BLaER1 treated with 17β-estradiol and CSF1 and Interleukin-3, amounts not matched to agents 10 nM and 100 nM (cell line): Measurements from ENCODE around the gene DIP2C.

Experiments
- H3K27ac ChIP-seq, 11 experiments: shearing (Covaris generic); formaldehyde crosslinking; 2 replicates each; pipeline ENCODE4 v1.8.1; 2022
- H3K27me3 ChIP-seq, 11 experiments: shearing (Covaris generic); formaldehyde crosslinking; 2 replicates each; pipeline ENCODE4 v1.8.1; 2022
- H3K36me3 ChIP-seq, 11 experiments: shearing (Covaris generic); formaldehyde crosslinking; 2 replicates each; pipeline ENCODE4 v1.8.1; 2022
- H3K4me1 ChIP-seq, 10 experiments: shearing (Covaris generic); formaldehyde crosslinking; 2 replicates each; pipeline ENCODE4 v1.8.1; 2022
- H3K4me2 ChIP-seq, 11 experiments: shearing (Covaris generic); formaldehyde crosslinking; 2 replicates each; pipeline ENCODE4 v1.8.1; 2022
- H3K4me3 ChIP-seq, 10 experiments: shearing (Covaris generic); formaldehyde crosslinking; 2 replicates each; pipeline ENCODE4 v1.8.1; 2022
- H3K9ac ChIP-seq, 11 experiments: shearing (Covaris generic); formaldehyde crosslinking; 2 replicates each; pipeline ENCODE4 v1.8.1; 2022
- H3K9me3 ChIP-seq, 11 experiments: shearing (Covaris generic); formaldehyde crosslinking; replicated peaks in 1 of 11; 2 replicates each; pipeline ENCODE4 v1.8.1; 2022
- H4K20me1 ChIP-seq, 11 experiments: shearing (Covaris generic); formaldehyde crosslinking; 2 replicates each; pipeline ENCODE4 v1.8.1; 2022
- Cebpa-rat ChIP-seq, 11 experiments: shearing (Covaris generic); IDR thresholded peaks; 2 replicates each; pipeline ENCODE4 v1.8.1; 2022

Gene DIP2C

DNA sequence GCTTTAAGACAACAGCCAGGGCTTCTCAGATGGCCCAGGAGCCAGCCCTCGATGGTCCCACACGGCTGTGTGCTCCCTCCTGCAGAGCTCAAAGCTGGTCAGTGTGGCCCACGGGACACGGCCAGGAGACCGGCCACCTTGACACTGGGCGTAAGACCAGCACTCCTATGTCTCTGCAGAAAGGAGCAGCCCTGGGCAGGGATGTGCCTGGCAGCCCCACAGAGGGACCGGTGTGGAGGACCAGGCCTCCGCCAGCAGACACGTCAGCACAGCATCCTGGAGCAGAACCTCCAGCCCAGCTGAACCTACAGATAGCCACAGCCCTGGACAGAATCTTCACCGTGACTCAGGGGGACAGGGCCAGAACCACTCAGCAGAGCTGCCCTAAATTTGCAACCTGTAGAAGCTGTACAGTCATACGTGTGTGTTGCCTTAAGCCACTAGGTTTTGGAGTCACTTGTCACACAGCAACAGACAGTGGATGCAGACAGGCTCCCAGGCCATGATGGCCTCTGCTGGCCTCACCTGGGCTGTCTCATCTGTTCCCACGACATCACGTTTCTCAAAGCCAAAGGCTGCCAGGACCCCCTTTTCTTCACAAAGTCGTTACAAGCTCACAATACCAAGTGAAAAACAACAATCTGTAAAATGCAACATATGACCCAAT is 132.4 kb downstream of the DIP2C start:
- Histone ChIP-seq H3K9ac (0 out of 22 replicates have a peak overlapping the region, but pooled peaks of 1 of the 11 experiments have one; percentile 3), H3K4me1 (peaks cover 8 to 70% (median 62%) of the 10 kb centered on the region in 10 experiments; a peak in 17 of 20 replicates), H3K4me2 (peak overlapping the region in 9 of 11 experiments; percentile 18 to 75 (median 65); a peak in 16 of 22 replicates)

DNA sequence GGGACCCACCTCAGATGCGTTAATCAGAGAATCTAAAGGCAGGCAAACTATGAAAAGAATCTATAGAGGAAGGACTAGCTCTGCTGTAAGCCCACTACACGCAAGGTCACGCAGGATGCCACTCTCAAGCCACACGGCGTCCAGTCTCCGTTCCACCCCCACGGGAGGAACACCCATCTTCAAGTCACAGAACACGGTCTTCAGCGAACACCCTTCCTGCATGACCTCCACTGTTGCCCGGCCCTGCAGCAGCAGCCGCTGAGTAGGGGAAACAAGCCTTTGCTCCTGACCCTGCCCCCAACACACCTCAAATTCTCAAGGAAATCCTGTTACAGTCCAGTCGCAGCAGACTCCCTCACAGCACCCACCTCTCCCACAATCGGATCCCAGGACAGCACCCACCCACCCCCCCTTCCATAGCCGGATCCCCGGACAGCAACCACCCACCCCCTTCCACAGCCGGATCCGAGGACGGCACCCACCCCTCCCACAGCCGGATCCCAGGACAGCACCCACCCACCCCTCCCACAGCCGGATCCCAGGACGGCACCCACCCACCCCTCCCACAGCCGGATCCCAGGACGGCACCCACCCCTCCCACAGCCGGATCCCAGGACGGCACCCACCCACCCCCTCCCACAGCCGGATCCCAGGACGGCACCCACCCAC is 133.7 kb downstream of the DIP2C start:
- H3K4me2 ChIP-seq, result peak overlapping the region in 6 of 11 experiments; percentile 7 to 50 (median 32); a peak in 8 of 22 replicates
- H3K27ac ChIP-seq, result no peak overlapping the region
- no peak overlapping the region for H3K4me3 ChIP-seq
- H3K9me3 ChIP-seq, result no peaks in the 10 kb centered on the region
- 0 out of 22 replicates have a peak, but pooled peaks cover 0 to 1% (median 0%) of the 10 kb centered on the region in 11 experiments for H3K27me3 ChIP-seq
- no peak for TF ChIP-seq Cebpa-rat (IDR thresholded peaks at IDR 0.05)
- H3K4me1 ChIP-seq, result peaks cover 0 to 63% (median 49%) of the 10 kb centered on the region in 10 experiments; a peak in 15 of 20 replicates
- H4K20me1 ChIP-seq, result peaks cover 0 to 87% (median 32%) of the 10 kb centered on the region in 11 experiments; a peak in 18 of 22 replicates
- no peak overlapping the region for H3K9ac ChIP-seq
- no peaks in the 10 kb centered on the region for H3K36me3 ChIP-seq

More for the DNA sequence above, 132.4 kb downstream of the DIP2C start:
- Histone ChIP-seq H3K27ac (peak overlapping the region in 1 of 11 experiments; percentile 35; a peak in 1 of 22 replicates), H3K36me3 (no peaks in the 10 kb centered on the region), H3K9me3 (no peaks in the 10 kb centered on the region), H3K4me3 (no peak overlapping the region), H4K20me1 (peaks cover 0 to 87% (median 43%) of the 10 kb centered on the region in 11 experiments; a peak in 16 of 22 replicates), H3K27me3 (peaks cover 0 to 14% (median 0%) of the 10 kb centered on the region in 11 experiments; a peak in 2 of 22 replicates)
- no peak for TF ChIP-seq Cebpa-rat (IDR thresholded peaks at IDR 0.05)

DNA sequence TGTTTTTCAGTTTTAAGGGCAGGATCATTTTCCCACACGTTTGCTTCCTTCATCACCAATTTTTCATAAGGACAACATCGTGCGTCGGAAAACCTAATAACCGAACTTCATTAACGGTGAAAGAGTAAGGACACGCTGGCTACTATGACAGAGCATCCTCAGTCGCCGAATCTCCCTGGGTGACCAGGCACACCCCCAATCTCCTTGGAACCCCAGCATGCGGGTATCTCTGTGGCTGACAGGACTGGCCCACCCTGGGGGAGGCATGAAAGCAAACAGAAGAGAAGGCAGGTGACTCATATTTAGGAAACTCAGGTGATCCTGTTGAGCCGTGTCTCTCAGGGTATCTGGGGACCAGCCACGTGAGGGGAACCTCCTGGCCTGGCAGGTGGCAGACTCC is 134.2 kb downstream of the DIP2C start:
- H3K9ac ChIP-seq, result no peak overlapping the region
- H3K4me3 ChIP-seq, result no peak overlapping the region
- H3K27me3 ChIP-seq, result no peaks in the 10 kb centered on the region
- no peak overlapping the region for H3K27ac ChIP-seq
- no peaks in the 10 kb centered on the region for H3K9me3 ChIP-seq
- H3K4me1 ChIP-seq, result peaks cover 0 to 61% (median 44%) of the 10 kb centered on the region in 10 experiments; a peak in 15 of 20 replicates
- peaks cover 0 to 87% (median 30%) of the 10 kb centered on the region in 11 experiments; a peak in 18 of 22 replicates for H4K20me1 ChIP-seq
- H3K4me2 ChIP-seq, result peak overlapping the region in 6 of 11 experiments; percentile 7 to 50 (median 32); a peak in 8 of 22 replicates
- no peaks in the 10 kb centered on the region for H3K36me3 ChIP-seq
- TF ChIP-seq Cebpa-rat (IDR thresholded peaks at IDR 0.05), result no peak

DNA sequence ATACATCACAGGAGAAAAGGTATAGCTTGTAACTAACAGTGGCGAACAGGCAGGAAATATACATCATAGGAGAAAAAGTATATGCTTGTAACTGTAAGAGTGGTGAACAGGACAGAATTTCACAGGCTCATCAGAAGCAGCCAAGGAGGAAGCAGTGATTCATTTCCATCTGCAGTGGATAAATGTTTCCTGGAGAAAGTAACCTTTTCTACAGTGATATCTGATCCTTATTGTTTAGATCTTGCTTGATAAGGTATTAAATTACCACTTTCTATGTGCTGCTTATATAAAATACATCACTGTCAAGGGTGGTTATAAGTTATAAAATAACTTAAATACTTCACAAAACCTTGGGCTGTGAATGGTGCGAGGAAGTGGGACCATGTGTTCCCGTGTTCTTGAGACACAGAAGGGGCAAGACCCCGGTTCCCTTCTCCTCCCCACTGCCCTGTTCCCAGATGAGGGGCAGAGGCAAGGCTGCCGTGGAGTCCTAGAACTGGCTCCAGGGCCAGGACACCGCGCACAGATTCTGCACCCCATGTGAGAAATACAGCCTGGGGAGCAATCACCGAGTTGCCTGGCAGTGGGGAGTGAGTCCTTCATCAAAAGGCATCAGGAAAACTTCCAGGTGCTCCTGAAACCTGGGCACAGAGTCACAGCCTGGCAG is 135.2 kb downstream of the DIP2C start:
- H3K27ac ChIP-seq, result no peak overlapping the region
- H3K27me3 ChIP-seq, result no peaks in the 10 kb centered on the region
- peaks cover 0 to 87% (median 36%) of the 10 kb centered on the region in 11 experiments; a peak in 18 of 22 replicates for H4K20me1 ChIP-seq
- no peaks in the 10 kb centered on the region for H3K9me3 ChIP-seq
- no peak overlapping the region for H3K9ac ChIP-seq
- H3K4me1 ChIP-seq, result peaks cover 0 to 54% (median 34%) of the 10 kb centered on the region in 10 experiments; a peak in 15 of 20 replicates
- no peak overlapping the region for H3K4me3 ChIP-seq
- no peak for TF ChIP-seq Cebpa-rat (IDR thresholded peaks at IDR 0.05)
- no peaks in the 10 kb centered on the region for H3K36me3 ChIP-seq
- peak overlapping the region in 7 of 11 experiments; percentile 2 to 32 (median 28); a peak in 7 of 22 replicates for H3K4me2 ChIP-seq

DNA sequence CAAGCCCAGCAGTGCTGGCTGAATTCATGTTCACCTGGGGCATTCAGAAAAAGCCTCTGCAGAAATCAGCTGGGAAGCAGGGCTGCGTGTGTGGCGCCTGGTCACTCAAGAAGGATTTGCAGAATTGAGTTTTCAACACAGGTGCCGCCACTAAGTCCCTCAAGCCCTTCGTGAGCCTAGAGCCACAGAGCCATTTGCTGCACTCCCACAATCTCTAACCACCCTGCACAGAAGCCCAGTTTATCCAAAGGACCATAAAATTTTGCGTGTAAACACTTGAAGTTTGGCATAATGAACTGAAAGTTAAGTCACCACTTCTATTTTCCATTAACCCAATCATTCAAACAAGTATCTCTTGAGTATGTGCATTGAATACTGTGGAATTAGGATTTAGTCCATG is 136.2 kb downstream of the DIP2C start:
- Histone ChIP-seq H3K4me2 (no peak overlapping the region), H3K36me3 (no peaks in the 10 kb centered on the region), H3K4me3 (no peak overlapping the region), H3K27ac (no peak overlapping the region), H3K4me1 (peaks cover 0 to 48% (median 28%) of the 10 kb centered on the region in 10 experiments; a peak in 15 of 20 replicates), H3K9ac (no peak overlapping the region), H3K9me3 (no peaks in the 10 kb centered on the region), H3K27me3 (no peaks in the 10 kb centered on the region), H4K20me1 (peaks cover 0 to 89% (median 39%) of the 10 kb centered on the region in 11 experiments; a peak in 17 of 22 replicates)
- TF ChIP-seq Cebpa-rat (IDR thresholded peaks at IDR 0.05), result no peak

DNA sequence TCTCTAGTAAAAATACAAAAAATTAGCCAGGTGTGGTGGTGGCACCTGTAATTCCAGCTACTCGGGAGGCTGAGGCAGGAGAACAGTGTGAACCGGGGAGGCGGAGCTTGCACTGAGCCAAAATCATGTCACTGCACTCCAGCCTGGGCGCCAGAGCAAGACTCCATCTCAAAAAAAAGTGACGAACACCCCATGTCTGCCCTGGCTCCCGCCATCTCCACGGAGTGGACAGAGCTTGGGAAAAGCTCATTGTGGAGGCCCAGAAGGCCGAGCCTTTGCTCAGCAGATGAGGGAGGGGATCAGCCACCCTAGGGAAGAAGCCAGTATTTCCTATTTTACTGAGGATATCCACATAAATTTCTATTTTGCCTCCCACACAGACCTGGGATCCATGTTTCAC is 136.8 kb downstream of the DIP2C start:
- no peak overlapping the region for H3K9ac ChIP-seq
- H3K9me3 ChIP-seq, result no peaks in the 10 kb centered on the region
- peaks cover 0 to 2% (median 0%) of the 10 kb centered on the region in 11 experiments; a peak in 2 of 22 replicates for H3K27me3 ChIP-seq
- no peaks in the 10 kb centered on the region for H3K36me3 ChIP-seq
- TF ChIP-seq Cebpa-rat (IDR thresholded peaks at IDR 0.05), result no peak
- no peak overlapping the region for H3K4me3 ChIP-seq
- no peak overlapping the region for H3K27ac ChIP-seq
- peaks cover 0 to 91% (median 41%) of the 10 kb centered on the region in 11 experiments; a peak in 17 of 22 replicates for H4K20me1 ChIP-seq
- H3K4me2 ChIP-seq, result no peak overlapping the region
- H3K4me1 ChIP-seq, result peaks cover 0 to 47% (median 26%) of the 10 kb centered on the region in 10 experiments; a peak in 15 of 20 replicates

DNA sequence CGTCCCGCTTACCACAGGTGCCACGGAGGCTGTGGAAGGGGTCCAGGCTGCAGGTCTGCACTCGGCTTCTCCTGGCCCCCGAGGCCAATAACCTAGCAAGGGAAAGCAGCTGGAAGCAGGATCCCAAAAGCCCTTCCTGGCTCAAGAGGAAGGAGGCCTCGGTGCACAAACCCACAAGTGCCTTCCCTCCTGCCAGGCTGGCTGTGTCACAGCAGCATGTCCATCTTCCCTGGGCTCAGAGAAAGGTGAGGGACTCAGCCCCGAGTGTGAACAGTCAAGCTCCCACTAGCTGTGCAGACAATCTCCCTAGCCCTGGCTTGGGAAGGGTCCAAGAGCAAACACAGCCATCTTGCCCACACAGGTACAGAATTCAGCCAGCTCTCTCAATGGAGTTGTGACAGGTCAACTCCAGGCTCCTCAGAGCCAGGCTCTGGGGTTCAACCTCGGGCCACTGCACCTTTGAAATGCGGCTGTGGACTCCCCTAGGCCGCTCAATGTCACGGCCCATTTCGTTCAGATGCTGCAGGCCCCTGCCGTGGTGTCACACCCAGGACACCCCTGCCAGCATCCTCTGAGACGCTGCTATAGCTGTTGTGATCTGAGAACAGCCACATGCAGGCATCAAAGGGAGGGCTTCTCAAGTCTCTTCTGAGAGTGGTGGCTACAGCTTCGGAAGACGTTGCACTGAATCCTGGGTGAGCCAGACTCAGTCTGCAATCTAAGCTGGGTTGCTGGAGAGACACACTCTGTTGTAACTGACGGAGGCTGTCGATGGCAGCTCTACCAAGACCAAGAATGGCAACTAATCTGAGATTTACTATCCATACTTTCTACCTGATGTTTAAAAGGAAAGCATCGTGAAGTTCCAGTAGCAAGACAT is 137.9 kb downstream of the DIP2C start:
- H3K4me2 ChIP-seq, result no peak overlapping the region; a peak in 1 of 22 replicates
- H3K9me3 ChIP-seq, result no peaks in the 10 kb centered on the region
- H3K36me3 ChIP-seq, result no peaks in the 10 kb centered on the region
- no peak overlapping the region for H3K27ac ChIP-seq
- peaks cover 0 to 7% (median 0%) of the 10 kb centered on the region in 11 experiments; a peak in 2 of 22 replicates for H3K27me3 ChIP-seq
- no peak overlapping the region for H3K4me3 ChIP-seq
- no peak for TF ChIP-seq Cebpa-rat (IDR thresholded peaks at IDR 0.05)
- no peak overlapping the region for H3K9ac ChIP-seq
- peaks cover 0 to 48% (median 25%) of the 10 kb centered on the region in 10 experiments; a peak in 16 of 20 replicates for H3K4me1 ChIP-seq
- H4K20me1 ChIP-seq, result peaks cover 0 to 94% (median 46%) of the 10 kb centered on the region in 11 experiments; a peak in 17 of 22 replicates
